ENCODE results near the gene CELSR2.
"Not testable (repeated sequence)": the region's sequence is repeated elsewhere in the genome, so short reads cannot be mapped to it uniquely, and the experiment has no call there.

GRCh38 chr1:109286762-109287161, 37.4 kb downstream of the CELSR2 start:
- not testable (repeated sequence) for TF ChIP-seq CTCF (conservative IDR thresholded peaks at IDR 0.05; ENCODE audit: low read length); EZH2phosphoT487 (IDR thresholded peaks at IDR 0.05; ENCODE audit: borderline replicate concordance, low read depth, low read length)

All from OCI-LY7 (cell line).